Posterior cingulate gyrus (tissue), 11 donors: Measurements from ENCODE around the gene EVA1A.

Source experiments
- DNase-seq, 10 donors: peaks; one replicate each; pipeline versions ENCODE4 v3.0.0 to v3.0.0-alpha.2; 2020 to 2021; ENCODE audit warnings: mixed read lengths in 3 of 10
- intact Hi-C: fragments of 100-400 bp; cut with DNase I; formaldehyde crosslinking; loops from one replicate; pipeline ENCODE4 v1.15.1; 2023

EVA1A gene

DNA sequence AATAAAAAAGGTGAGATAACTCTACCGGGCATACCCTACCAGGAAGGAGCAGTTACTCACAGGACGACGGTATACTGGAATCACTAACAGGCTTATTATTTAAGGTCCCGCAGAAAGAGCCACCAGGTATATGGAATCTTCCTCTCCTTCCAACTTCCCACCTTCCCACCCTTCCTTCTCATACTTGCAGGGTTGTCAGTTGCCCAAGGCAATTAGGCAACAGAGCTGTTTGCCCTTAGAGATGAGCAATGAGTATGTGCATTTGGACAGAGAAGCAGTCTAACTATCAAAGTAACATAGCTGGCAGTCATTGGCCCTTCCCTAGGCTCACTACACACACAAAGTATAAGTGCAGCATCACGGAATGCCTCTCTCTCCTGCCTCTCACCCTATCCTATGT is 32.1 kb upstream of the EVA1A start:
- intact Hi-C loops = no loop called here

DNA sequence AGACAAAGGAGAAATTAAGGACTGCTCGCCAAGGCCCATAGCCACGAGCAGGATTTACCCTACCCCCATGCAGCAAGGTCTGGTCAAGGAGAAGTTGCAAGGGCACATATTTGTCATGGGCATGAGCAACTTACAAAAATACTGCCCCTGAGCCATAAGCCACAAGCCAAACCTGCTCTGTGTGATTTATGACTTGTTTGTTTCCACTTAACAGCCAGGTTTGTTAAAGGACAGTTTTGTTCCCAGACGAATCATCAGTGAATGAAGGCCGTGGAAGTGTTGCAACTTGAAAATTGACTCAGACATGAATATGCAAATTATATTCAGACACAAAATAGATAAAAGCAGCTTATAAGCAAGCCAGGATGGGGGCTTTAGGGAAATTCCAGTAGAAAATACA is 31.3 kb upstream of the EVA1A start:
- intact Hi-C loops = no loop called here
- no peak for DNase-seq

More for the DNA sequence above, 32.1 kb upstream of the EVA1A start:
- no peak for DNase-seq

DNA sequence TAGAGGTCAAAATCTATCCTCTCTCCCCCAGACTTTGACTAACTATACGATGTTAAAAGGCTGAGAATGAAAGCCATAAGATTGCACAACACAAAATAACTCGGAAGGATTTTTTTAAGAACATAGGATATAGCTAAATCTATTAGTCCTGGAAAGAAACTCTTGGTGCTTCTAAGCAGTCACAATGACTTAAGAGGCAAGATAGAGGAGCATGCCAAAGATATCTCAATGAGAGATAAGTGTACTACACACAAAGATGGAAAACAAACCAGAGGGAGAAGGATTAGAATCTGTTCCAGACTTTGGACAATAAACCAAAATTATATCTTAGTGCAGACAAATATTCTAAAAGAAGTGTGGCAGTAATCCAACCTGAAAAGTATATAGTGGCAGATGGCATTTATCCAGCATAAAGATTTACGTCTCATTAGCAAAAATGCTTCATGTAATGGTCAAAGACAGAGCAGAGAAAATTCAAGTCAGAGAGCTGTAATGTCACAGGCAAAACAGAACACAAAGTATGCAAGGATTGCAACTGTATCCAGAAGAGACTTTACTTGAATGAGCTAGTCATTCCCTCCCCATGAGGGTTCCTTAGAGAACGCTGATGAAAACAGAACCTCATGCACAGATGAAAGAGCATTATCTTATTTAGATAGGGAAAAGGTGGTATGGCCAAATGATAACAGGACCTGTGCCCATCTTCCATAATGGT is 28.8 kb upstream of the EVA1A start:
- DNase-seq = no peak
- intact Hi-C loops = no loop called here

DNA sequence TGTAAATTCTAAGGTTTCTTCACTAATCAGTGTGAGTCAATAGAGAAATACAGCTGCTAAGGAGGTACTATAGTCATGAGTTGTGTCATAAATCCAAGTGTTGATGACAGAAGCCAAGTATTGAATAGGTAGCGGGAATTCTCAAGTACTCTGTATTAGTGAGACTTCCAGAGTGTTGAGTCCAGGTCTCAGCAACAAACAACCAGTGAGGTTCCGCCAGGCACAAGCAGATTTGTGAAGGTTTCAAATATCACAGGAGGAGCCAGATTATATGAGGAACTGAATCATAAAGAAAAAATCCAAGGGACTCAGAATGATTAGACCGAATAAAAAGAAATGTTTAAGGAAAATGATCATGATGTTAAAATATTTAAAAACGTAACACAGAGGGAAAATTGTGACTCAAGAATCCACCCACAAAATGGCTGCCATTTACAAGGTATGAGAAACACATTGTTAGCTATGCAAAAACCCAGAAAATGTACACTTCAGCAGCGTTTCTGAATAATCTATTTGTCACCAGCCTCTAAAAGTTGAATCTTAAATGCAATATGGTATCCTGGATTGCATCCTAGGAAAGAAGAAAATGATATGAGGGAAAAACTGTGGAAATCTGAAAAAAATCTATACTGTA is 27.3 kb upstream of the EVA1A start:
- intact Hi-C loops = no loop called here

DNA sequence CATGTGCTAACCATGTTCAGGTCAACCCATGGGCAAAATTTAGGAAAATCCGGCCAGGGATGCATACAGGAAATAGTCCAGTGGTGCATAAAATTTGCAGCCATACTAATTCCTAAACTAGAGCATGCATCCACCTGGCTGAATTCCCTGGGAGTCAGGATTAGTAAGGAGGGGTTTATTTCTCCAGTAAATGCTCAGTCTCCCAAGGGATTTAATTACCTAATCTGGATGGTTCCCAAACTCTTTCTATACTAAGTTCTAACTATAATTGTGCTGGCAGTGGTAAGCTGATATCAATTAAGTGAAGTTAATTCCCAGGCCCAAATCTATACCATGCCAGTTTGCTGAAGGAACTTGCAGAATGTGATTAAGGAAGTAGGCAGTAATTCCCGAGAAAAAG is 26.2 kb upstream of the EVA1A start:
- intact Hi-C loops = no loop called here

More for the DNA sequence above, 27.3 kb upstream of the EVA1A start:
- DNase-seq = no peak

DNA sequence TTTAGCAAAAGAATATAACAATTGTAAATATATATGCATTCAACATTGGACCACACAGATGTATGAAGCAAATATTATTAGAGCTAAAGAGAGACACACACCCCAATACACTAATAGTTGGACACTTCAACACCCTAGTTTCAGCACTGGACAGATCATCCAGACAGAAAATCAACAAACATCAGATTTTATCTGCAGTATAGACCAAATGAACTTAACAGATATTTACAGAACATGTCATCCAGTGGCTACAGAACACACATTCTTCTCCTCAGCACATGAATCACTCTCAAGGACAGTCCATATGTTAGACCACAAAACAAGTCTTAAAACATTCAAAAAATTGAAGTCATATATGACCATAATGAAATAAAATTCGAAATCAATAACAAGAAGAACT is 22.1 kb upstream of the EVA1A start:
- intact Hi-C loops = no loop called here
- no peak for DNase-seq

More for the DNA sequence above, 26.2 kb upstream of the EVA1A start:
- DNase-seq = no peak

DNA sequence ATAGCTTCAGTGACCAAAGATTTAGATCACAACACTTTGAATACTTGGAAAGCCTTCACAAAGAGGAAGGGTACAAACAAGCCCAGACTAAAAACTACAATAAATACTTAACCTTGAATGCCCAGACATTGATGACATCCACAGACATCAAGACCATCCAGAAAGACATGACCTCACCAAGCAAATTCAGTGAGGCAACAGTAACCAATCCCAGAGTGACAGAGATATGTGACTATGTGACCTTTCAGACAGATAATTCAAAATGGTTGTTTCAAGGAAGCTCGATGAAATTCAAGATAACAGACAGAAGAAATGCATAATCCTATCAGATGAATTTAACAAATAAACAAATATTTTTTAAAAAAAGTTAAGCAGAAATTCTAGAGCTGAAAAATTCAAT is 19.9 kb upstream of the EVA1A start:
- intact Hi-C loops = no loop called here
- DNase-seq = no peak

DNA sequence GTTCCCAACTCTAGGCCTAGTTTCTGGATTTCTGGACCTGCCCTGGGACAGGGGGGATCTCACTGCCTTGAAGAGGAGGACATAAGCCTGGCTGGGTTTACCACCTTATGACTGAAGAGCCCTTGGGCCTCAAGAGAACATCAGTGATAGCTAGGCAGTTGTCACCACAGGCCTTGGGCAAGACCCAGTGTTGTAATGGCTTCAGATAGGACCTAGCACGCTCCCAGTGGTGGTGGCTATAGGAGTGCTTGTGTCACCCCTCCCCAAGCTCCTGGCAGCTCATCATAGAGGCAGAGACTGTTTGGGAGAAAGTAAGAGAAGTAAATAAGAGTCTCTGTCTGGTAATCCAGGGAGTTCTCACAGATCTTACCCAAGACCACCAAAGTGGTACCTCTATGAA is 19.4 kb upstream of the EVA1A start:
- no peak for DNase-seq
- intact Hi-C loops = no loop called here

DNA sequence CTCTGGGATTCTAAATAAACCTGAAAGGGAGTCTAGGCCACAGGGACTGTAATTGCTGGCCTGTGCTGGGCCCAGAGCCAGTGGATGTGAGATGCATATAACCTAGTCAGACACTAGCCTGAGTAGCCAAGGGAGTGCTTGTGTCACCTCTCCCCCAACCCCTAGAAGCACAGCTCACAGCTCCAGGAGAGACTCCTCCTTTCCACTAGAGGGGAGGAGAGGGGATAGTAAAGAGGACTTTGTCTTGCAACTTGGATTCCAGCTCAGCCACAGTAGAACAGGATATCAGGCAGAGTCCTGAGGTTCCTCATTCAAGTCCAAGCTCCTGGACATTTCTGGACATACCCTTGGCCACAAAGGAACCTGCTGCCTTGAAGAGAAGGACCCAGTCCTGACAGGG is 18.4 kb upstream of the EVA1A start:
- no peak for DNase-seq
- intact Hi-C loops = no loop called here

DNA sequence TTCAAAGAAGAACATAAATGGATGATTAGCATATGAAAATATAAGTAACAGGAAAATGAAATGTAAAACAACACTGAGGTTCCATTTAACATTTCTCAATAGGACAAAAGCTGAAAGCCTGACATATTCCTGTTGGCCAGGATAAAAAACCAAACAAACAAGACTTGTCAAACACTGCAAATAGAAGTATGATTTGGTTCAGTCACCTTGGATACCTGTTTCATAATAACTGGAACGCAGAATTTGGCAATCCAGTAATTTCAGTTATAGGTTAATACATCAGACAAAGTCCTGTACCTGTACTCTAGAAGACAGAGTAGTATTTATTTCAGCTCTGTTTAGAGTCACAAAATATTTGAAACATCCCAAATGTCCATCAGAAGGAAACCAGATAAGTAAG is 16.5 kb upstream of the EVA1A start:
- DNase-seq = no peak
- intact Hi-C loops = no loop called here

DNA sequence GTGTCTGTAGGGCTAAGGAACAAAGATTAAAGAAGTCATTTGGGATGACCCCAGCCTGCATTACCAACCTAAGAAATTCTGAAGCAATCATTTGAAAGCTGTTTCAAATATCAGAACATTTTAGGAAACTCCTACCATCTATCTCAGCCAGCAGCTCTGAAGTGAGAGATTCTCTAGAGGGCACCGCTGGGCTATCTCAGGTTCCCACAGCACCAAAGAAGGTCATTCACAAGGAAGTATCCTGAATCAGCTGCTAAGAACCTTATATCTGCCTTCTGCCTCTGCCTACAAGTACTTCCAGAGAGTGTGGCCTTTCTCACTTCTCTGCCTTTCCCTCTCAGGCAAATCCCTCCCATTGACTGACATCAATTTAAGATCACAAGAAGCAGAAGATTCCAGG is 13.4 kb upstream of the EVA1A start:
- DNase-seq = no peak
- intact Hi-C loops = no loop called here

DNA sequence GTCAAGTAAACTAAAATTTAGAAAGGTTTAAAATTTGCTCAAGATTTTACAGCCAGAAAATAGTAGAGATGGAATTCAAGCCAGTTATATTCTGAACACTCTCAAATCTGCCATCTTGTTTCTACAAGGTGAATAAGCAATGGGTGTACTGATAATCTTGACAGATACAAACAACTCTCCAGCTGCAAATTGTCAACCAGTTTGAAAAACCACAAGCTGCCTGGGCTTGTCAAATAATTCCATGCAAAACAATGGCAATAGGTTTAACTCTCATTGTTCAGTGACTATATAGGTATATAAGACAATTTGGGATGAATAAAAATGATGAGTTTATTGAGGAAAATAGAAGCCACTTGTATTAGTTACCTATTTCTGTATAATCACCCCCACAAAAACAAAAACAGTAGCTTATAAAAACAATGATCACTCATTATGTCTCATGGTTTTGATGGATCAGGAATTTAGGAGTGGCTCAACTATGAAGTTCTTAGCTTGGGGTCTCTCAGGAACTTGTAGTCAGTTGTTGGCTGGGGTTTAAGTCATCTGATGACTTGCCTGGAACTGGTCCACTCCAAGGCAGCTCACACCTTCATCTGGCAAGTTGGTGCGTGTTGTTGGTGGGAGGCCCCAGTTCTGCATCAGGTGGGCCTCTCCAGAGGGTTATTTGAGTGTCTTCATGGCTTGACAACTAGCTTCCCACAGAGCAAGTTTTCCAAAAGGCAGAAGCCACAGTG is 12.6 kb upstream of the EVA1A start:
- DNase-seq = no peak
- intact Hi-C loops = no loop called here

DNA sequence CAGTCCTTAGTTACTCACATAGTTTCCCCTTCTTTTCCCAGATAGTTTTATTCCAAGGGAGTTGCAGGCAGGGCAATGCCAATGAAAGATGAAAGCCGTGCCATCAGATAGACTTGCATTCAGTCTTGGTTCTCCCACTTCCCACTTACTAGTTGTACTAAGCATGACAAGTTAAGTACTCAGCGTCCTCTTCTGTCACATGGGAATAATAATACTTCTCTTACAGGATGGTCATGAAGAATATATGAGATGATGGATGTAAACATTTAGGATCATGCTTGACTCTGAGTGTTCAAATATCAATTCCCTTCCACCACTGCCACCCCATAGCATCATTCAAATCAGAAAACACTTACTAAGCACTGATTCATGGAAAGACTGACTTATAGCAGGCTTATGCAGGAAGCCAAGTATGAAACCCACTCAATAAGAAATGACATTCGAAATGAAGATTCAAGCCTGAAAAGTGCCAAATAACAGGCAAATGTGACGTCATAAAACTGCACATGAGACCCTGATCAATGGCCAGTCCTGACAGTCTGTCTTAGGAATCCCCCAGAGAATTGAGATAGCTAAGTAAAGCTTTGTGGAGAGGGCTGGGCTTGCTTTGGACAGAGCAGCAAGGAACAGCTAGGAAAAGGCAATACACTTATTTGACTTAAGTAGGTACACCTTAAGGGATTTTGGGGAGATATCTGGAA is 11.1 kb upstream of the EVA1A start:
- DNase-seq = no peak
- intact Hi-C loops = no loop called here

DNA sequence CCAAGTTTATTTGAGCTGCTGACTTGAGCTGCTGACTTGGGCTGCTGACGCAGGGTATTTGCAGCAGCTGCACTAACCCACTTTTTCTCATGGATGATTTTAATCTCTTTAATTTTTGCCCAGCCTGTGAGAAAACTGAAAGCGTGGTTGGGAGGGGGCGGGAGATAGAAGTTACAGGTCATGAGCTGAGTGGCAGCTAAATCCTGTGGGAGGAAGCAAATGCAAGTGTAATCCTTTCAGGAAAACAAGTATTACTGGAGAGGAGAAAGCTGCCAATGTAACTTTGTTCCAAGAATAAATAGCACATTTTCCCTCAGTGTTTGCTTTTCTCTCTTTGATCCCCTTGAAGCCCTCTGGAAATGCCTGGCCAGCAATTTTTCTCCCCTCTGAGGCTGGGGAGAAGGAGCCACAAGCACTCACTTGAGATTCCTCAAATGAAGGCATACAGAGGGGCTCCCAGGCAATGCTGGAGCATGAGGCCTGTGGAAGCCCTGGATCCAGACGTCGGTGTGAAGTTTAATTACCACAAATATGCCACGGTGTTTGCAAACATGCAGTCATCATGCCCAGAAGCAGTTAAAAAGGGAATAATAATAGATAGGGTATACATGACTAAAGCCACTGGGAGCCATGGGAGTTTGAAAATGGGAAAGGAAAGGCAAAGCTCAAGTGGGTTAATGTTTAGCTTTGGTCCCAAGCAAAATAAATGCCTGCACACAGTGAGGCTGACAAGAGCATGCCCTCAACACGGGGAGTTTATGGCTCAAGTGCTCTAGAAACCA is 10.4 kb upstream of the EVA1A start:
- DNase-seq = peak in 1 of 10 donors; percentile 20
- intact Hi-C loops = no loop called here

DNA sequence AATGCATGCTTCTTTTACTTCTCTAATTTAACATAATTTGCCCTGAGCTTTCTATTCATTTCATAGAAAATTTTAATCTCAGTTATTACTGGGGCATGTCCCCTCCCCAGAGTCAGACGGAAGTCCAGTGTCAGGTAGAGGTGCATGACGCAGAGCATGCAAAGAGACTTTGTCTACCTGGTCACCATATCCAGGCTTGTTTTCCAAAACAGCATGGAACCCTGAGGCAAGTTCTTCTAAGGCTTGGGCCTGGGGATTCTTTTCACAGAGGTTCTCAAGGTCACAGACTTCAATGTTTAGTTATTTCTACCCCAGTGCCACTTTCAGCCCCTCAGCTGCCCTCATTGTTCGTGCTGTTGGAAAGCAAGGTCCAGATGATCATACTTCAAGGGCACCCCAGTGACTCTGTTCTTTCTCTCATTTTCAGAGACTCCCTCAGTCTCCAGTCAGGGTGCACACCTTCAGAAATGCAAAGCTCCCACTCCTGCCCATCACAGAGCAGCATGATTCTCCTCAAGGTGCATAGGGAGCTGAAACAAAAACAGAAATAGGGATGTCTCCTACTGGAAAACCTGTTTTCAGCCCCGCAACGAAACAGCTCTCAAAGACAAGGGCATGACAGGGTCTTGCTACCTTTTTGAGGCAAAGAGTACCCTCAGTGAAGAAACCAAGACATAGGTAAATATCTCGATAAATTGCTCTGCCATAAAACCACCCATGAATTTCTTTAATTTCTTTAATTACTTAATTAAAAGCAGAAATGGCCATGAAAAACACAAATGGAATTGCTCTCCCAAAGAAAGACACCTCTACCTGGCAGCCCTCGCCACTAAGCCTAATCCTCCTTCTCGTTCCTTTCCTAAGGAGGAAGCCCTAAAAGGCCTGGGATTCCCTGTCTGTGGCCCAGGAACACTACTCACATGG is 9.5 kb upstream of the EVA1A start:
- DNase-seq = no peak
- intact Hi-C loops = no loop called here

DNA sequence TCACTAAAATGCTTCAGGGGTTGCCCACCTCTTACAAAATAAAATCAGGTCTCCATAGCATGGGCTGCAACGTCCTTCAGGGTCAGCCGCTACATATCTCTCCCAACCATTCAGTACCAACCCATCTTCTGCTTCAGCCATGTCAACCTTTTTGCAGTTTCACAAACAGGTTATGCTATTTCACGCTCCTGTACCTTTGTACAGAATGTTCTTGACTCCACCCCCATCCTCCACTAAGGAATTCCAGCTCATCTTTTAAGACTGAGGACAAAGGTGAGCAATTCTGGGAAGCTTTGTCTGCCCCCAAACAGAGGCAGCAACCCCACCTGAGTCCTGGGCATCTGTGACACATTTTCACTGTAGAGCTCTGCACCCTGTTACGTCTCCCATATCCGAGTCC is 8.8 kb upstream of the EVA1A start:
- intact Hi-C loops = no loop called here
- no peak for DNase-seq

DNA sequence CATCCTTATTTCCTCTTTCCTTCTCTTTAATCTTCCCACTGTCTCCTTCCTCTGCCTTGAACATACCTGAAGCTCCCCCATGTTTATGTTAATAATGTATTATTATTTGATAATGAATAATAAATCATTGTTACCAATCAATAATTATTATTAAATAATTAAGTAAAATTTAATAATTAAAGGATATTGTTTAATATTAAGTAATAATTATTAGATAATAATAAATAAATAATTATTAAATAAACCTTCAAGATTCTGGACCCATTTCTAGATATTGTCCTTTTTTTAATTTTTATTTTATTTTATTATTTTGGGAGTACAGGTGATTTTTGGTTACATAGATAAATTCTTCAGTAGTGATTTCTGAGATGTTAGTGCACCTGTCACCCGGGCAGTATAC is 7.4 kb upstream of the EVA1A start:
- no peak for DNase-seq
- intact Hi-C loops = no loop called here

DNA sequence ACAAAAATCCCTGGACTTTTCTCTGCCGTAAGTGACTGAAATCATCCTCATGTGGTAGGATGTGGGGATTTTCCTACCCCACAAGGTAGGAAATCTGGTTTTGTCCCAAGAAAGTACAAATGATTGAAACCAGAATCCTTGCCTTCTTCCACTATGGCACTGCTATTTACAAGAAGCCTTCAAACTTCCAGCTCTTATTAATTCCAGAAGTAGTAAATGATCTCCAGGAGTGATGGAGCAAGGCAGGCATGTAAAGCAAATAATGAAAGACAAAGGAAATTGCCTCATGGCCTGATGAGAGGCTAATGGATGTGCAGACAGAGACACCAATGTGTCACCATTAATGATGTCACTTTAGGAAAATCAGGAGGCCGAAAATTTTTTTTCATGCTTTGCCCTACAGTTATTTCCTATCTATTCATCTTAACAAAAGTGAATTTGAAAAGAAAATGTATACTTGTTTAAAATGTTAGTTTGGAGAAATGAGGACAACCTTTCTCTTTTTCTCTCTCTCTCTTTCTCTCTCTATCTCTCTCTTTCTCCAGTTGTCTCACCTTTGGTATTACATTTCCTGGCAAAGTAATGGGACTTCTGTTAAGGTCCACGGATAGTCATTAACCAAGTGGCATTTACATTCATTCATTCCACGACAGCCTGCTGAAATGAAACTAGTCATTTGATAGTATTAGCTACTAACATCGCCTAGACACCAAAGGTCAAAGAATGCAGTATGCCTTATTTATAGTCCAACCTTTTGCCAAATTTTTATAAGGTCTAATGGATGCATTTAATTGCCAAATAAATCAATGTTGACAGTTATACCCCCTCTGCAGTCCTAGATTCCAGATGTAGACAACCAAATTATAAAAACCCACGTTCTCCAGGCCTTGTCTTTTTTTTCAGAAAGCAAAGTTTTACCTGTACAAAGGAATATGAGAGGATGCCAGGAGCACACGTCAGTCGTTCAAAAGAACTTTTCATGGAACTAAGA is 5.0 kb upstream of the EVA1A start:
- intact Hi-C loops = no loop called here
- DNase-seq = no peak
